ENCODE measurements around the gene ZNRD2. TPM values are rescaled to one million over a fixed set of nuclear protein-coding genes. Genes with fewer than 3 reads are reported as not detected.

Gene ZNRD2
- total RNA-seq, 2 experiments from 2014 or later = 41.4 to 42.5 TPM

DNA sequence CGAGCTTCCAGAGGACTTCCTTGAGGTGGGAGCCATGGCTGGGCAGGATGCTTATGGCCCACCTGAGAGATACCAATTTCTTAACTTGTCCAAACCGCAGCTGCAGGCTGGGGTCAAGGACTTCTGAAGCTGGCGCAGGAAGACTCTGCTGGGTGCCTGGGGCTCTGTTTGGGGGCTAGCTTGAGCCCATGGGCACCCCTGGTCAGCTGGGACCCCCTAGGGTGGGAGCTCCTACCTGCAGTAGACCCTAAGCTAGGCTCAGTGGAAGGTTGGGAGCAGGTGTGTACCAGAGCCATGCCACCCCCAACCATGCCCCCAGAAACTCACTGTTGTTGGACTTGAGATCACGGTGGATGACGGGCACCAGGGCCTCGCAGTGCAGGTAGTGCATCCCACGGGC lies 42.4 kb downstream of the ZNRD2 start:
- intact Hi-C loops (cut with micrococcal nuclease) = no loop called here
- Mint-ChIP-seq H3K27ac (peak overlapping the region; percentile 5), H3K36me3 (ENCODE audit: low read depth) (peaks cover 18% of the 10 kb centered on the region), H3K4me1 (ENCODE audit: low read depth) (peaks cover 49% of the 10 kb centered on the region), H3K9me3 (no peaks in the 10 kb centered on the region), H3K4me3 (peak overlapping the region; percentile 95), H3K27me3 (ENCODE audit: low read depth) (no peaks in the 10 kb centered on the region)
- DNase-seq = no peak
- CTCF ChIA-PET = interaction anchor here (0.9 to 1.8 kb wide), 5 partner anchors 19 to 297 kb away, joined by 3 to 13 read pairs (median 3); no protein-coding TSS in a partner anchor

DNA sequence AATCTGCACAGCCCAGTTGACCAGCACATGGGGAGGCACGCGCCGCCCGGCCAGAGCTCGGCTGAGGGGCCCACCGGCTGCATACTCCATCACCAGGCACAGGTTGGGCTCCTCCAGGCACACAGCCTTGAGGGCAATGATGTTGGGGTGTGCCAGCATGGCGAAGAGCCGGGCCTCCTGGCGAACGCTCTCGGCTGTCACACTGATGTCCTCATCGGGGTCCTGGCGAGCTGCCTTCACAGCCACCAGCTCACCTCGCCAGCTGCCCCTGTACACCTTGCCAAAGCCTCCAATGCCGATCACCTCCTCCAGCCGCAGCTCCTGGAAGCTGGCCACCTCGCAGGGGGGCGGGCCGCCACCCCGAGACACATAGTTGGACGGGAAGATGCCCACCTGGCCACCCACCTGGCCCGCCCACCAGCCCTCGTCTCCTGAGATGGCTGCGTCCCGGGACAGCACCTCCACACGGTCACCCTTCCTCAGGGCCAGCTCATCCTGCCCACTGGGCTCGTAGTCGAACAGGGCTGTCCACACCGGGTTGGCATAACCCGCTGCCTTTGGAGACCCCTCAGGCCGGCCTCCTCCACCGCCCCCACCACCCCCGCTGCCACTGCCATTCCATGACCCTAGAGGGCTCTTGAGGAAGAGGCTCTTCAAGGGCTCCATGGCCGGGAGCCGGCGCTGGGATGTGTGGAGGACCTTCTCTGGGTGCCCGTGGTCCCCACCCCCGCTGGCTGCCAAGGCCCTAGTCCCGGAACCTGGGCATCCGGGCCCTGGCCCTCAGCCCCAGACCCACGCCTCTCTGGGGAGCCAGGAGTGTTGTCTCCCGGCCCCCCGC lies 43.0 kb downstream of the ZNRD2 start:
- intact Hi-C loops (cut with micrococcal nuclease) = no loop called here
- CTCF ChIA-PET = interaction anchor here (0.9 to 1.8 kb wide), 6 partner anchors 19 to 298 kb away, joined by 3 to 13 read pairs (median 4); partner anchors contain the start of gene FAM89B
- H3K9me3 Mint-ChIP-seq = no peaks in the 10 kb centered on the region

DNA sequence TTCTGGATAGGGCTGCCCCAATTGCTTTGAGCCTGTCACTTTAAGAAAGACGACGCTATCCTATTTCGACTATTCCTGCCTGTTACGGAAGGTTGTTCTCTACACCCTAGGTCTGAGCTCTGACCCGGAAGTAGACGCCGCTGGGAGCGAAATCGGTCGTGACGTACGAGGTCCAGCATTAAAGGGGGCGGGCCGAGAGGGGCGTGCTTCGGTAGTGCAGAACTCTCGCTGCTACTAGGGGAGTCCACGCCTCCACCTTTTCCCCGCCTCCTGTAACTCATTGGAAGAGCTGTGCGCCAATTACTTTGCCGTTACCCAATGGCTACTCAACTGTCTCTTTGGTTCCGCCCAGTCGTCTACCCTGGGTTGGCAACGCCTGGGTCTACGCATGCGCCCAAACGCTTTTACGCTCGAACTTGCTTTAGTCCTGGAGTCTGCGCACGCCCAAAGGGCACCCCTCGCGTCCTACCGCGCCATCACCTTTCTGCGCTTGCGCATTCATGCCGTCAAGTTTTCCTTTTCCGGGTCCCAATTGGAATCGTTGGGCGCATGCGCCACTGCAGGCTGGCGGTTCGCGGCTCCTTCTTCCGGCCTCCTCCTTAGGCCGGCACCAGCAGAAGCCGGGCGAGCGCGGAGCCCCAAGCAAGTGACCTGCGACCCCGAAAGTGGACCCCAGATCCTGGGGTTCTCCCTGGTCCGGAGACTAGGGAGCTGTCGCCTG lies 45.1 kb downstream of the ZNRD2 start, which contains the start of gene PCNX3:
PCNX3 (plus strand) TSS at position 548 of the 721 bp plus-strand sequence. CDS start 536 bp downstream, outside the sequence.
- Mint-ChIP-seq H3K36me3 (ENCODE audit: low read depth) (peaks cover 23% of the 10 kb centered on the region), H3K4me1 (ENCODE audit: low read depth) (peaks cover 54% of the 10 kb centered on the region), H3K27me3 (ENCODE audit: low read depth) (no peaks in the 10 kb centered on the region), H3K27ac (peak within 1 kb of the TSS; percentile 98), H3K4me3 (peak within 1 kb of the TSS; percentile 95), H3K9me3 (no peaks in the 10 kb centered on the region)
- CTCF ChIA-PET = interaction anchor here (0.7 to 1.5 kb wide), 10 partner anchors 21 to 201 kb away, joined by 3 to 6 read pairs (median 4); partner anchors contain the start of genes FAM89B and ZNRD2
- intact Hi-C loops (cut with micrococcal nuclease) = loop anchor here (1.0 kb wide), 12 partner anchors 23 to 387 kb away; partner anchors contain the start of genes BANF1, CFL1, EIF1AD and FOSL1
- peak; percentile 100 for DNase-seq

More for the DNA sequence above, 43.0 kb downstream of the ZNRD2 start:
- Mint-ChIP-seq H3K36me3 (ENCODE audit: low read depth) (peaks cover 19% of the 10 kb centered on the region), H3K4me3 (peak overlapping the region; percentile 95), H3K4me1 (ENCODE audit: low read depth) (peaks cover 52% of the 10 kb centered on the region), H3K27ac (peak overlapping the region; percentile 72), H3K27me3 (ENCODE audit: low read depth) (no peaks in the 10 kb centered on the region)
- DNase-seq = peak; percentile 33

DNA sequence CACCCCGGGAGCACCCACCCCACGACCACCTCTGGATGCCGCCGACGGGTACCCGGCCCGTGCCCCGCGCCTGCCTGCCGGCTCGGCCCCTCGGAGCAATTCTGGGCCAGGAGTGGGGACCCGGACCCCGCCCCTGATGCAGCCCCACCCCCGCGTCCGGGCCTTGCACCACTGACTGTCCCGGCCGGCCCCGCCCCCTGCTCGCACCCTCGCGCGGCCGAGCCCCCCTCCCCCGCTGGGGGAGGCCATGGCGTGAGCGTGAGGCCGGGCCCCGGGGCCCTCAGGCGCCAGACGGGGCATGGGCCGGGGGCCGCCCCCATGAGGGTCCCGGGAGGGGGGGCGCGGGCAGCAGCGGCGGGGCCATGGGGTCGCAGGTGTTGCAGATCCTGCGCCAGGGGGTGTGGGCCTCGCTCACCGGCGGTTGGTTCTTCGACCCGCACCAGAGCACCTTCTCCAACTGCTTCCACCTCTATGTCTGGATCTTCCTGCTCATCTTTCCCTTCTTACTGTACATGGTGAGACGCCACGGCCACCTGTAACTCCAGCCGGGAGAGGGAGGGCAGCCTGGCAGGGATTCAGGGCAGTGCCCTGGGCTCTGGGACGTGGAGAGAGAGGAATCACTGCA lies 45.8 kb downstream of the ZNRD2 start:
- DNase-seq = peak; percentile 38
- Mint-ChIP-seq H3K4me3 (peak overlapping the region; percentile 95), H3K36me3 (ENCODE audit: low read depth) (peaks cover 22% of the 10 kb centered on the region), H3K9me3 (no peaks in the 10 kb centered on the region), H3K4me1 (ENCODE audit: low read depth) (peaks cover 47% of the 10 kb centered on the region), H3K27me3 (ENCODE audit: low read depth) (no peaks in the 10 kb centered on the region), H3K27ac (peak overlapping the region; percentile 98)
- CTCF ChIA-PET = interaction anchor here (0.8 to 1.5 kb wide), 6 partner anchors 9 to 203 kb away, joined by 3 to 4 read pairs (median 3); partner anchors contain the start of gene FAM89B
- intact Hi-C loops (cut with micrococcal nuclease) = loop anchor here (1.0 kb wide), 12 partner anchors 22 to 386 kb away; partner anchors contain the start of genes BANF1, CFL1, EIF1AD and FOSL1

GRCh38 chr11:65616575-65617001 lies 46.3 kb downstream of the ZNRD2 start:
- Mint-ChIP-seq H3K36me3 (ENCODE audit: low read depth) (peaks cover 25% of the 10 kb centered on the region), H3K4me3 (peak overlapping the region; percentile 89), H3K4me1 (ENCODE audit: low read depth) (peaks cover 42% of the 10 kb centered on the region), H3K27me3 (ENCODE audit: low read depth) (no peaks in the 10 kb centered on the region), H3K27ac (peak overlapping the region; percentile 87), H3K9me3 (no peaks in the 10 kb centered on the region)
- CTCF ChIA-PET = interaction anchor here (0.7 to 1.1 kb wide), 4 partner anchors 9 to 203 kb away, joined by 3 to 4 read pairs (median 3); no protein-coding TSS in a partner anchor
- peak; percentile 50 for DNase-seq
- intact Hi-C loops (cut with micrococcal nuclease) = no loop called here

GRCh38 chr11:65617136-65617850 lies 47.0 kb downstream of the ZNRD2 start:
- intact Hi-C loops (cut with micrococcal nuclease) = no loop called here
- no peaks in the 10 kb centered on the region for H3K27me3 Mint-ChIP-seq (ENCODE audit: low read depth)
- peaks cover 23% of the 10 kb centered on the region for H3K36me3 Mint-ChIP-seq (ENCODE audit: low read depth)
- peak overlapping the region; percentile 89 for H3K4me3 Mint-ChIP-seq
- H3K27ac Mint-ChIP-seq = peak overlapping the region; percentile 87
- peaks cover 37% of the 10 kb centered on the region for H3K4me1 Mint-ChIP-seq (ENCODE audit: low read depth)
- no peak for DNase-seq
- CTCF ChIA-PET = interaction anchor here (0.7 to 1.1 kb wide), 3 partner anchors 8 to 152 kb away, joined by 3 to 4 read pairs (median 3); no protein-coding TSS in a partner anchor
- H3K9me3 Mint-ChIP-seq = no peaks in the 10 kb centered on the region

GRCh38 chr11:65617990-65618751 lies 47.9 kb downstream of the ZNRD2 start:
- peaks cover 21% of the 10 kb centered on the region for H3K36me3 Mint-ChIP-seq (ENCODE audit: low read depth)
- CTCF ChIA-PET = no interaction called here
- H3K9me3 Mint-ChIP-seq = no peaks in the 10 kb centered on the region
- intact Hi-C loops (cut with micrococcal nuclease) = no loop called here
- H3K27me3 Mint-ChIP-seq (ENCODE audit: low read depth) = no peaks in the 10 kb centered on the region
- peaks cover 29% of the 10 kb centered on the region for H3K4me1 Mint-ChIP-seq (ENCODE audit: low read depth)
- no peak overlapping the region for H3K4me3 Mint-ChIP-seq
- DNase-seq = no peak
- peak overlapping the region; percentile 24 for H3K27ac Mint-ChIP-seq

GRCh38 chr11:65618763-65619162 lies 48.5 kb downstream of the ZNRD2 start:
- no peak for DNase-seq
- no peak overlapping the region for H3K27ac Mint-ChIP-seq
- no peak overlapping the region for H3K4me3 Mint-ChIP-seq
- CTCF ChIA-PET = no interaction called here
- no peaks in the 10 kb centered on the region for H3K27me3 Mint-ChIP-seq (ENCODE audit: low read depth)
- no peaks in the 10 kb centered on the region for H3K9me3 Mint-ChIP-seq
- peaks cover 21% of the 10 kb centered on the region for H3K36me3 Mint-ChIP-seq (ENCODE audit: low read depth)
- intact Hi-C loops (cut with micrococcal nuclease) = no loop called here
- peaks cover 27% of the 10 kb centered on the region for H3K4me1 Mint-ChIP-seq (ENCODE audit: low read depth)

DNA sequence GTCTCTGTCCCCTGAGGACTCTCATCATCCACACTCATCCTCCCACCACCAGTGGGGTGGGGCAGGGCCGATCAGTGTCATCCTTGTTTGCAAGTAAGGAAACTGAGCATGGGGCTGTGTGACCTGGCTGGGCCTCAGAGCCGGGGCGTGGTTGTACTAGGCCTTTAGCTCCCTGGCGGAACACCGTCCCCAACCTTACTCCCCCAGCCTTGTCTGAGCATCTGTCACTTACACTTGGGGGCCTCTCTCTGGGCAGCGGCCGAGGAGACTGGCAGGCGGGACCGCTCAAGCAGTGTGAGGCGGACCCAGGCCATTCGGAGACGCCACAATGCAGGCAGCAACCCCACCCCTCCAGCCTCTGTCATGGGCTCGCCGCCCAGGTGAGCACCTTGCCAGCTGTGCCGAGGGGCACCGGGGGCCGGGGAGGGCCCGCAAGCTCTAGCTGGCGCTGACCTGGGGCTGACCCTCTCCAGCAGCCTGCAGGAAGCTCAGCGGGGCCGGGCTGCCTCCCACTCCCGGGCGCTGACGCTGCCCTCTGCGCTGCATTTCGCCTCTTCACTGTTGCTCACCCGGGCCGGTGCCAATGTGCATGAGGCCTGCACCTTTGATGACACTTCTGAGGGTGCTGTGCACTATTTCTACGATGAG lies 49.1 kb downstream of the ZNRD2 start:
- CTCF ChIA-PET = no interaction called here
- DNase-seq = no peak
- Mint-ChIP-seq H3K9me3 (no peaks in the 10 kb centered on the region), H3K4me3 (no peak overlapping the region), H3K27ac (no peak overlapping the region), H3K4me1 (ENCODE audit: low read depth) (peaks cover 27% of the 10 kb centered on the region), H3K36me3 (ENCODE audit: low read depth) (peaks cover 25% of the 10 kb centered on the region), H3K27me3 (ENCODE audit: low read depth) (no peaks in the 10 kb centered on the region)
- intact Hi-C loops (cut with micrococcal nuclease) = no loop called here

- Mint-ChIP-seq H3K4me3 (no peak overlapping the region), H3K9me3 (no peaks in the 10 kb centered on the region), H3K36me3 (ENCODE audit: low read depth) (peaks cover 27% of the 10 kb centered on the region), H3K27ac (no peak overlapping the region), H3K4me1 (ENCODE audit: low read depth) (peaks cover 30% of the 10 kb centered on the region), H3K27me3 (ENCODE audit: low read depth) (no peaks in the 10 kb centered on the region)
- intact Hi-C loops (cut with micrococcal nuclease) = no loop called here
- CTCF ChIA-PET = no interaction called here
- no peak for DNase-seq
These were observed 50.4 kb downstream of the ZNRD2 start for GRCh38 chr11:65620666-65621065.
